Activated naive CD4-positive, alpha-beta T cell treated with anti-CD3 and anti-CD28 coated beads, Interleukin-2, amount 50 U/mL, for 72 hours (primary cell): ENCODE measurements around the gene KRT86. TPM values are rescaled to one million over a fixed set of nuclear protein-coding genes. Genes with fewer than 3 reads are reported as not detected.
"Not testable (repeated sequence)": the region's sequence is repeated elsewhere in the genome, so short reads cannot be mapped to it uniquely, and the experiment has no call there.

Experiments
- ATAC-seq, 2 donors: fragments of 150-1000 bp; cut with Tn5 transposase; 2 replicates each; pipeline ENCODE4 v1.10.0; 2021; ENCODE audit warnings: mild to moderate bottlenecking in 2 of 2, moderate library complexity in 2 of 2
- DNase-seq, 2 donors: peaks; one replicate each; pipeline ENCODE4 v3.0.0; 2021 to 2022; ENCODE audit warnings: low spot score in 2 of 2
- H3K27ac Mint-ChIP-seq, 2 donors: one replicate each; pipeline ENCODE4 v1.8.0; 2022; ENCODE audit warnings: mild to moderate bottlenecking in 2 of 2, mixed read lengths in 2 of 2
- H3K36me3 Mint-ChIP-seq, 2 donors: one replicate each; pipeline ENCODE4 v1.8.0; 2022; ENCODE audit warnings: mixed read lengths in 2 of 2
- H3K9me3 Mint-ChIP-seq, 2 donors: one replicate each; pipeline ENCODE4 v1.8.0; 2022; ENCODE audit warnings: mixed read lengths in 2 of 2
- total RNA-seq, 2 donors: library from RNA; stranded (reverse); gene quantifications; one replicate each; pipeline ENCODE4 v1.2.3, GENCODE V29; 2022

The KRT86 gene
- total RNA-seq, 2 donors from 2014 or later, result 0.37 TPM; not detected in 1

- Mint-ChIP-seq H3K36me3 (no peaks in the 10 kb centered on the region), H3K27ac (no peak overlapping the region), H3K9me3 (no peaks in the 10 kb centered on the region)
- DNase-seq (no peak), ATAC-seq (no peak)
These were observed 69.7 kb downstream of the KRT86 start for GRCh38 chr12:52344111-52344510.

DNA sequence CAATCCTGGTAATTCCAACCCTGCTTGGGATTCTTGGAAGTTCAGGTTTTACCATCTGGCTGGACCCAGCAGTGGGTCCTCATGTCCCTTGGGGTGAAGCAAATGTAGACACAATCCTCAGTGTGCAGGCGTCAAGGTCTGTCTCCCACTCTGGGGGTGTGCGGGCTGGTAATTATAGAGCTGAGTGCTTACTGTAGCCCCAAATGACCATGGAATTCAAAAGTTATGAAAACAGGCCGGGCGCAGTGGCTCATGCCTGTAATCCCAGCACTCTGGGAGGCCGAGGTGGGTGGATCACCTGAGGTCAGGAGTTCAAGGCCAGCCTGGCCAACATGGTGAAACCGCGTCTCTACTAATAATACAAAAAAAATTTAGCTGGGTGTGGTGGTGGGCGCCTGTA lies 70.6 kb downstream of the KRT86 start:
- DNase-seq, H3K36me3 Mint-ChIP-seq, H3K27ac Mint-ChIP-seq, ATAC-seq, H3K9me3 Mint-ChIP-seq: not testable (repeated sequence)

- ATAC-seq, result no peak
- no peak for DNase-seq
- H3K36me3 Mint-ChIP-seq, result no peaks in the 10 kb centered on the region
- no peaks in the 10 kb centered on the region for H3K9me3 Mint-ChIP-seq
- H3K27ac Mint-ChIP-seq, result no peak overlapping the region
These were observed 72.1 kb downstream of the KRT86 start for GRCh38 chr12:52346593-52346992.

- DNase-seq (no peak), ATAC-seq (no peak)
- no peak overlapping the region for H3K27ac Mint-ChIP-seq
- H3K36me3 Mint-ChIP-seq, result no peaks in the 10 kb centered on the region
- H3K9me3 Mint-ChIP-seq, result no peaks in the 10 kb centered on the region
These were observed 72.6 kb downstream of the KRT86 start for GRCh38 chr12:52347016-52347415.

- no peak for DNase-seq
- Mint-ChIP-seq H3K9me3 (no peaks in the 10 kb centered on the region), H3K27ac (no peak overlapping the region), H3K36me3 (no peaks in the 10 kb centered on the region)
- no peak for ATAC-seq
These were observed 73.4 kb downstream of the KRT86 start for GRCh38 chr12:52347551-52348510.

DNA sequence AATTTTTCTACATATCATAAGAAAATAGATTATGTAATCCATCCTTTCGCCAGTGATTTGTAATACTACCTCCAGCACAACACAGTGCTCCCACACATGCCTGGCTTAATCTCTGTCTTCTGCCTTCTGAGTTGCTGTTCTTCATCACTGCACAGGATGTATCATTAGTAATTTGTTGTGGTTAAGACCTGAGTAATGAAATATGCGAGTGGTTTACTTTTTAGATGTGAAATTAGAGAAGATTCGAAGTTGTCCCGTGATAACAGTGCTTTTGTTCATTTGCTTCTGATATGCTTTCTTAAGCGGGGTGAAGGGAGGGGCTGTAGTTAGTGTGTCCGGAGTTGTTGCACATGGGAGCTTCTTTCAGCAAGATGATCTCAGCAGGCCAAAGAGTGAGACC lies 74.8 kb downstream of the KRT86 start:
- H3K36me3 Mint-ChIP-seq, result no peaks in the 10 kb centered on the region
- DNase-seq (no peak), ATAC-seq (no peak)
- no peak overlapping the region for H3K27ac Mint-ChIP-seq
- no peaks in the 10 kb centered on the region for H3K9me3 Mint-ChIP-seq

DNA sequence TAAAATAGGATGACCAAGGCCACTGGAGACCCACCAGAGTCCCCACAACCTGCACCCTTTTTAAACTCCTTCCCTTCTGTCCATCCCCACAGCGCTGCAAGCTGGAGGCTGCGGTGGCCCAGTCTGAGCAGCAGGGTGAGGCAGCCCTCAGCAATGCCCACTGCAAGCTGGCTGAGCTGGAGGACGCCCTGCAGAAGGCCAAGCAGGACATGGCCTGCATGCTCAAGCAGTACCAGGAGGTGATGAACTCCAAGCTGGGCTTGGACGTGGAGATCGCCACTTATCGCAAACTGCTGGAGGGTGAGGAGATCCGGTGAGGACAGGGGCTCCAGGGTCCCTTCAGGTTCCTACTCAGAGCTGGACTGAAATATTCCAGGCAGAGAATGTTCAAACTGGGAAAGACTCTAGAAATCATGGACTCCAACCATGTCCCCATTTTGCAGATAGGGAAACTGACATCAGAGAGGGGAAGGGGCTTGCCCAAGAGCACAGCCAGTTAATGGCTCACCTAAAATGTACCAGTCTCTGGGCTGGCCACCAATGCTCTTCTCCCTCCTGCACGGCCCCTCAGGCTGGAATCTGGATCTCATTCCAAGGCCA lies 75.7 kb downstream of the KRT86 start:
- DNase-seq (no peak), ATAC-seq (no peak)
- Mint-ChIP-seq H3K9me3 (no peaks in the 10 kb centered on the region), H3K36me3 (no peaks in the 10 kb centered on the region), H3K27ac (no peak overlapping the region)

GRCh38 chr12:52350786-52351185 lies 76.3 kb downstream of the KRT86 start:
- Mint-ChIP-seq H3K9me3 (no peaks in the 10 kb centered on the region), H3K36me3 (no peaks in the 10 kb centered on the region), H3K27ac (no peak overlapping the region)
- DNase-seq (no peak), ATAC-seq (no peak)

- no peaks in the 10 kb centered on the region for H3K36me3 Mint-ChIP-seq
- no peaks in the 10 kb centered on the region for H3K9me3 Mint-ChIP-seq
- DNase-seq (no peak), ATAC-seq (peak; percentile 55 to 74)
- no peak overlapping the region for H3K27ac Mint-ChIP-seq
These were observed 77.0 kb downstream of the KRT86 start for GRCh38 chr12:52351196-52352059.

DNA sequence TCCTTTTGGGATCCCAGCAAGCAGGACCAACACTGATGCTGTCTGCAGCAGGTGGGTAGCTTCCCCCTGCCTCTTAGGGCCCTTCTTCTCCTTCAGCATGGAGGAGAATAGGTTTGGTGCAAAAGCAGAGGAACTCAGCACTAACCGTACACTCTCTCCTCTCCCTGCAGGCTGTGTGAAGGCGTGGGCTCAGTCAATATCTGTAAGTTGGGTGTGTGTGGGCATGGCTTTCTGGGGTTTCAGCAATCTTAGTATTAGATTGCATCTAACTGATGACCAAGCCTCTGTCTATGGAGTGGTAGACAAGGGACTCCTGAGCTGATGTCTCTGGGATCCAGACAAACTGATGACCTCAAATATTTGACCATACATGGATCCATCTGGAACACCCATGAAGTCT lies 78.5 kb downstream of the KRT86 start:
- no peaks in the 10 kb centered on the region for H3K36me3 Mint-ChIP-seq
- DNase-seq, result no peak
- H3K27ac Mint-ChIP-seq, result no peak overlapping the region
- no peaks in the 10 kb centered on the region for H3K9me3 Mint-ChIP-seq
- ATAC-seq, result no peak

- ATAC-seq (no peak), DNase-seq (no peak)
- H3K9me3 Mint-ChIP-seq, result no peaks in the 10 kb centered on the region
- no peak overlapping the region for H3K27ac Mint-ChIP-seq
- no peaks in the 10 kb centered on the region for H3K36me3 Mint-ChIP-seq
These were observed 79.3 kb downstream of the KRT86 start for GRCh38 chr12:52353766-52354165.

GRCh38 chr12:52354200-52354599 lies 79.8 kb downstream of the KRT86 start:
- no peak for DNase-seq
- Mint-ChIP-seq H3K9me3 (no peaks in the 10 kb centered on the region), H3K36me3 (no peaks in the 10 kb centered on the region), H3K27ac (no peak overlapping the region)
- ATAC-seq, result no peak

GRCh38 chr12:52355176-52355575 lies 80.7 kb downstream of the KRT86 start:
- Mint-ChIP-seq H3K9me3 (no peaks in the 10 kb centered on the region), H3K36me3 (no peaks in the 10 kb centered on the region), H3K27ac (peak overlapping the region in 1 of 2 donors; percentile 13)
- DNase-seq, result peak in 1 of 2 donors; percentile 16
- no peak for ATAC-seq

DNA sequence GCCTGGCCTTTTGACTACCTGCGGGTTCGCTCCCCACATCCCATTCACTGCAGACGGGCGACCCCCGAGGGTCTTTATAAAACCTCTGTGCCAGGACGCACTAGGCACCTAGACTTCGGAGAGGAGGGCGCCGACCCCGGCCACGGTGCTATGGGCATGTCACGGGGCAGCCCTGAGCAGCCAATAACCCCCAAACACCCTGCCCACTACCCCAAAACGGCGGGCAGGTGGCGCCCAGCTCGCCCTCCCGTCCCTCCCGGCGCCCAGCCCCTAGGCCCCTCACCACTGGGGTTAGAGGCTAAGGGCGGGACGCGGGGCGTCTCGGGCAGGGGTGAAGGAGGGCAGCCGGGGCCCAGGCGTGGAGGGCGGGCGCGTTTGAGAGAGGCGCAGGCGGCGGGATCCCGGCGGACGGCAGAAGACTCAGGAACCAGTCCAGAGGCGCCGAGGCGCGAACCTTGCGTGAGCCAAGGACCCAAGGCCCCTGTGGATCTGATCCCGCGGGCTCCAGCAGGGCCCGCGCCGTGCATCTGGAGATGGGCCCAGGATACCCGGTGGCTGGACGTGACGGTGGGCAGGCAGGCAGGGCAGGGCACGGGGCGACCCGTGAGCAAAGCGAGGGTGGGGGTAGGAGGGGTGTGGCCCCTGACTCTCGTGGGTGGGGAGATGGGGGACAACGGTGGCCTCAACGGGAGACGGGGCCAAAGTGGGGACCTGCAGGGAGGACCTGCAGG lies 81.8 kb downstream of the KRT86 start:
- Mint-ChIP-seq H3K9me3 (no peaks in the 10 kb centered on the region), H3K36me3 (no peaks in the 10 kb centered on the region), H3K27ac (no peak overlapping the region)
- peak in 1 of 2 donors; percentile 50 for DNase-seq
- ATAC-seq, result no peak

DNA sequence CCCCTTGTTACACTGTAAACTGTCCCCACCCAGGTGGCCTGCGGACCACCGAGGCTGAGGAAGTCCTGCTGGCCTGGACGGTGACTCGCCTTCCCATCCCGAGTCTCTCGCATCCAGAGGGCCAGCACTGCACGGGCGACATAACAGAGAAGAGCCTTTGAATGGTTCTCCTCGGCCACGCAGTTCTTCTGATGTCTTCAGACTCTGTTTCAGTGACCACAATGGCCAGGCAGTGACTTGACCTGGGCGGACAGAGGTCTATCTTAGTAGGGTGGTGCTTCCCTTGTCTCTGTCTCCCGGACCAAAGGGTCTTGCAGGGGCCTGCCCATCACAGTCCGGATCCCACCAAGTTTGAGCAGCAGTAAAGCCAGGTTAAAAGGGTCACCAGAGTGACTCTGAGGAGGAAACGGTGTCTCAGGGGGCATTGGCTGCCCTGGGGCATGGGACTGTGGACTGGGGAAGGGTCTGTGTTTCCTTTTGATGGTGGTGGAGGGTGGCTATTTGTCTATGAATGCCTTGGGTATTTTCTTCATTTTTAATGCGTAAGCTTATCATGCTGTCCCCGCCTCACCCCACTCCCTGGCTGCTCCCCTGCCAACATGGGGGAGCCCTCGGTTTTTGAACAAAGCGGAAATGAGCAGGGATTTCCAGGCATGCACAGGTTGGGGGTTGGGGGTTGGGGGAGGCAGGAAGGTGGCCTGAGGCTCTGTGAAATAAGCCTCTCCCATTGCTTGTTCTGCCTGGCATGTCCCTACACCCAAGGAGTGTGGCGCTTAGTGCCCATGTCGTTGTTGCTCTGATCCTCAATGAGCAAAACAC lies 82.5 kb downstream of the KRT86 start:
- ATAC-seq, result no peak
- no peaks in the 10 kb centered on the region for H3K9me3 Mint-ChIP-seq
- DNase-seq, result no peak
- H3K36me3 Mint-ChIP-seq, result no peaks in the 10 kb centered on the region
- H3K27ac Mint-ChIP-seq, result peak overlapping the region in 1 of 2 donors; percentile 62
